HG02970 (cell line): ENCODE results near the gene ADAM10.
"Not testable (repeated sequence)": the region's sequence is repeated elsewhere in the genome, so short reads cannot be mapped to it uniquely, and the experiment has no call there.

Source experiments
- ATAC-seq: cut with Tn5 transposase; IDR thresholded peaks from one replicate; pipeline ENCODE4 v1.9.1; 2021; ENCODE audit warnings: mild to moderate bottlenecking, moderate library complexity, moderate number of reproducible peaks; ENCODE audit not compliant: unreplicated experiment, low FRiP score

The ADAM10 gene

GRCh38 chr15:58622877-58623276 lies 126.6 kb downstream of the ADAM10 start:
- no peak for ATAC-seq

GRCh38 chr15:58620268-58620667 lies 129.2 kb downstream of the ADAM10 start:
- ATAC-seq = not testable (repeated sequence)

- no peak for ATAC-seq
These were observed 133.3 kb downstream of the ADAM10 start for GRCh38 chr15:58616171-58616570.

- no peak for ATAC-seq
These were observed 137.5 kb downstream of the ADAM10 start for GRCh38 chr15:58611731-58612676.

GRCh38 chr15:58608711-58609110 lies 140.8 kb downstream of the ADAM10 start:
- no peak for ATAC-seq

GRCh38 chr15:58608129-58608590 lies 141.3 kb downstream of the ADAM10 start:
- ATAC-seq = no peak

- ATAC-seq = no peak
These were observed 142.9 kb downstream of the ADAM10 start for GRCh38 chr15:58606577-58607080.

GRCh38 chr15:58605931-58606530 lies 143.5 kb downstream of the ADAM10 start:
- ATAC-seq = no peak

GRCh38 chr15:58604455-58604923 lies 145.0 kb downstream of the ADAM10 start:
- no peak for ATAC-seq

- ATAC-seq = not testable (repeated sequence)
These were observed 145.6 kb downstream of the ADAM10 start for GRCh38 chr15:58603927-58604326.

- no peak for ATAC-seq
These were observed 146.7 kb downstream of the ADAM10 start for GRCh38 chr15:58602823-58603222.

- ATAC-seq = no peak
These were observed 150.7 kb downstream of the ADAM10 start for GRCh38 chr15:58598829-58599210.

- ATAC-seq = no peak
These were observed 151.3 kb downstream of the ADAM10 start for GRCh38 chr15:58597943-58598828.

- no peak for ATAC-seq
These were observed 153.8 kb downstream of the ADAM10 start for GRCh38 chr15:58595516-58596263.

- no peak for ATAC-seq
These were observed 154.6 kb downstream of the ADAM10 start for GRCh38 chr15:58594898-58595297.

GRCh38 chr15:58593870-58594269 lies 155.6 kb downstream of the ADAM10 start:
- no peak for ATAC-seq

GRCh38 chr15:58590926-58591325 lies 158.6 kb downstream of the ADAM10 start:
- ATAC-seq = no peak

GRCh38 chr15:58590236-58590635 lies 159.3 kb downstream of the ADAM10 start:
- ATAC-seq = no peak

GRCh38 chr15:58589047-58589446 lies 160.5 kb downstream of the ADAM10 start:
- no peak for ATAC-seq

GRCh38 chr15:58588096-58588495 lies 161.4 kb downstream of the ADAM10 start:
- no peak for ATAC-seq
